T1000 (cell line): ENCODE results near the gene GBX1.

Experiments used
- DNase-seq: peaks from one replicate; lab custom pipeline; 2025; ENCODE audit warnings: mixed read lengths; lab: John Stamatoyannopoulos, UW

GBX1 gene

DNA sequence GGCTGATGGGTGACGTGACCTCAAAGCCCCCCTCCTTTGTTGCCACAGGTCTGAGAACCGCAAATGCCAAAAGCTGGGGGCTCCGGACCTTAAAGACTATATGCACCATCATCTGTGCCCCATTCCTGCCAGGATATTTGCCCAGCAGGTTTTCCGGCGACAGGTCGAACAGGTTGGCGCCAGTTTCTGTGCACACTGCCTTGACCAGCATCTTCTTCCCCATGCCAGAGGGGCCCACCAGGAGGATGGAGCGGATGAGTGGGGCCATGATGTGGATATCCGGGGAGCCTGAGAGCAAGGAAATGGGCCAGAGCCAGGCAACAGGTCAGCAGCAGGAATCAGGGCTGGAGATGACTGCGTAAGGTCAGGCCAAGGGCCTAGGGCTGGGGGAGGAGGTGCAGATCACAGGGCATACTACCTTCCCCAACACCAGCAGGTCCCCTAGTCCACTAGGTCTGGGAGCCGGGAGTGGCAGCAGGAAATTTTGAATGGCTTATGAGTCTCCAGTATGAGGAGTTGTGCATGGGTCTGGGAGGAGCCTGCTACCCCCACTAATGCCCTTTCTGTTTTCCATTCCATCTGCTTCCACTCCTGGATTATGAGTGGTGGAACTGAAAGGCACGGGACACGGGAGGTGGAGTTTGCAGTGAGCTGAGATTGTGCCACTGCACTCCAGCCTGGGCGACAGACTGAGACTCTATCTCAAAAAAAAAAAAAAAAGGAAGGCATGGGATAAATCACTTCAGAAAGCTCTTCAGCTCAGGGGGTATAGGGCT lies 25.9 kb upstream of the GBX1 start:
- DNase-seq: no peak

DNA sequence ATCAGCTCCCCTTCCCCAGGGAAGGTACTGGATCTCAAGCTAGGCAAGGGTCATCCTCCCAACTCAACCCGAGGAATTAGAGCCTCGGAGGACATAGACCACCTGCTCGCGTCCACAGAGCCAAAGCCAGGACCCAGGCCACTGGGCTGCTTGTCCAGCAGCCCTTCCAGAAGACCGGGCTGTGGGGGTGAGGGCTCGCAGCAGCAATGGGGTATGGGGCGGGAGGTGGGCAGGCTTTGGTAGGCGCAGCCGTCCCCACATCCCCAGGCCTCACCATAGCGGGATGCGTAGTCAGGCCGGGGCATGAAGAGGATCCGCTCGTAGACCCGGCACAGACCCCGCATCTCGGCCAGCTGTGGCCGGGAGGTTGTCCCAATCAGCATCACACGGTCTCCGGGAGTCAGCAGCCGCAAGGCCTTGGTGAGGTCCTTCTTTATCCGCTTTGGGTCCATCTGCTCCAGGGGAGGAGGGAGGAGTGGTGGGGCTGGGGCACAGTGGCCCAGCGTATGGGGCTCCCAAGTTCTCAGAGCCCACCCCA lies 24.6 kb upstream of the GBX1 start:
- DNase-seq: no peak

DNA sequence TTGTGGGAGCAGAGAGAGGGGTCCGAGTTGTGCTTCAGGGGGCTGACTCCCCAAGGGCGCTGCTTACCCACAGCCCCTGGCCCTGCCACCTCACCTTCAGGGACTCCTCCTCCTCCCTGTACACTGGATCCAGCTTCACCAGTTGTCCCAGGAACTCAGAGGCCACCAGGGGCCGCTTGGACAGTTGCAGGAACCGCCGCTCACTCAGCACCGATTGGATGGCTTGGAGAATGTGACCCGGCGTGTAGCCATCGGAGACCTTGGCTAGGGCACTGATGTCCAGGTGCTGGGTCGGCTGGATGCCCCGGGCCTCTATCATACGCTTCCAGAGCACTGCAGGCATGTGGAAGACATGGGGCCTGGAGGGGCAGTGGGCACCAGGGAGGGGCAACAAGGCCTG lies 24.1 kb upstream of the GBX1 start:
- no peak for DNase-seq

DNA sequence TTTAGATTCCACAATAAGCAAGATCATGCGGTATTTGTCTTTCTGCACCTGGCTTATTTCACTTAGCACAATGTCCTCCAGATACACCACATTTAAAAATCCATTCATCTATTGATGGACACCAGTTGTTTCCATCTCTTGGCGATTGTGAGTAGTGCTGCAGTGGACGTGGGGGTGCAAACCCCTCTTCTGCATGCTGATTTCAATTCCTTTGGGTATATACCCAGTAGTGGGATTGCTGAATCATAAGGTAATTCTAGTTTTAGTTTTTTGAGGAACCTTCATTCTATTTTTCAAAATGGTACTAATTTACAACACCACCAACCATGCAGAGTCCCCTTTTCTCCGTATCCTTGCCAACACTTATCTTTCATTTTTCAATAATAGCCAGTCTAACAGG lies 21.5 kb upstream of the GBX1 start:
- DNase-seq: no peak

DNA sequence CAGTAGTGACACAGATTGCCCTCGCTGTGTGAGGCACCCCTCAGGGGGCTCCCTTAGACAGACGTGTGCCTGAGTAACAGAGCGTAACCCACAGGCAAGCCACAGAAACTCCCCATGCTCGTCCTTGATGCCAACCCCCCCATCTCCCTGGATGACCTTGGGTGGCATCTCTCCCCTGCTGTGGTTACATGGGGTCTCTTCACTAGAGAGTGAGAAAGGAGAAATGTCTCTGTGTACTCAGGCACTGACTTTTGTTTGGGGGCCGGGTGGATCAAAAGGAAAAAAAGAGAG lies 20.7 kb upstream of the GBX1 start:
- DNase-seq: no peak

DNA sequence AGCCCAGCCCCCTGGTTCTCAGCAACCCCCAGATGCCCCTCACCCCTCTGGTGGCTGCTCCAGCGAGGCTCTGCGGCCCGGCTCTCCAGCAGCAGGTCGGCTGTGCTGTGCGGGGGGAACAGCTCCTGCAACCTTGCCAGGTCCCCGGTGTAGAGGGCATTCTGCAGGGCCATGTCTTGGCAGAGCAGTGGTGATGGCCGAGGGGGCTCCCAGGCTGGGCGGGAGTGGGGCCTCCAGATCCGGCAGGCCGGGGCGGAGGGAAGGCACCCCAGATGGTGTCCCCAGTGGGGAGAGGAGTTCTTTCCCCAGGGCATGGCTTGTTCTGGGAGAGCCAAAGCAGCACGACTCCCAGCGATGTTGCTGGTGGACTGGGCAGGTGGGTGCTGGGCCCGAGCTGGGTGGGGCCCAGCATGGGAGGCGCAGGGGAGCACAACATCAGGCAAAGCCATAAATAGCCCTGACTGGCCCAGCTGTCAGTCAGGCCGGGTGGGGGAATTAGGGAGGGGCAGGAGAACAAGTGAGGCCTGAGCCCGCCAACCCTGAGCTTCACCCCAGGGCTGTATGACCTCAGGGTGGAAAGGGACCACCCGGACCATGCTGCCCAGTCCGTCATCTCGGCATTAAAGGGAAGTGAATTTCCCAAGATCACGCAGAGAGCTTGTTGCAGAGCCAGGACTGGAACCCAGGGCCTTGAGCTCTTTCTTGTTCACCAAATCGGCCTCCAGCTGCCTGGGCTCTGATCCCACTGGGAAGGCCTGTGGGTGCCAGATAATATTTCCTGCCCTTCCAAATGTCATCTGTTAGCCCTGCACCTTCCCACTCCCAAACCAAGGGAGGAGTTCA lies 20.1 kb upstream of the GBX1 start:
- DNase-seq: no peak

DNA sequence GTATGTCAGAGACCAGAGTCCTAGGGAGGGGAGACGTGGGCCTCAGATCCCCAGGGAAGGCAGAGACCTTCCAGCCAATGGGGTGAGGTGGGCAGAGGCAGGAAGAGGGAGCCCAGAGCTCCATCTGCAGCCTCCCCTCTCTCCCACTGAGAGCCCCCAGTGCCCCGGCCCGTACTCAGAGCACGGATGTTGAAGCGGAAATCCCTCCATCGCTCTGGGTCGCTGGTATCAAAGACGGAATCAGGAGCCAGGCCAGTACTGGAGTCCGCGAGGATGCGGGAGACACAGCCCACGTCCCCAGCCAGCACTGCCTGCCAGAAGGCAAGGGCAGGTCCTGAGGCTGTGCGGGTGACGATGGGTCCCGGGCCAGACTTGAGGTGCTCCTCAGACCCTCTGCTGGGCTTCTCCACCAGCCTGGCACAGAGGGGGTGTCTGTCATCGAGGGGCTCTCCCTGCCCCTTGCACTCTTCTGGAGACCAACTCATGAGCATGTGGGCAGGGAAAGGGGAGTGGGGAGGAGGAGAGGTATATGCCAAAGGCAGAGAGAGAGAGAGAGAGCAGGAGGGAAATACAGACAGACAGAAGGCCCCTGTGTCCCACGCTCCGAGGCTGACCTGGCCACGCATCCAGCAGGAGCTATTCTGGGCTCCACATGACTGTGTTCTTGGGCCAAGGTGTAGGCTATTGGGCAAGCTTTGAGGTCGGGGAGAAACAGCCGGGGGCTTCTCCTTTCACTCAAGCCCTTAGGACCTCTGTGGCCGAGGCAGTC lies 19.3 kb upstream of the GBX1 start, which contains the start of gene ASB10:
TSS of gene ASB10 (minus strand) at position 611 of the 769 bp plus-strand sequence. CDS start at position 491, 120 bp downstream.
- DNase-seq: no peak

DNA sequence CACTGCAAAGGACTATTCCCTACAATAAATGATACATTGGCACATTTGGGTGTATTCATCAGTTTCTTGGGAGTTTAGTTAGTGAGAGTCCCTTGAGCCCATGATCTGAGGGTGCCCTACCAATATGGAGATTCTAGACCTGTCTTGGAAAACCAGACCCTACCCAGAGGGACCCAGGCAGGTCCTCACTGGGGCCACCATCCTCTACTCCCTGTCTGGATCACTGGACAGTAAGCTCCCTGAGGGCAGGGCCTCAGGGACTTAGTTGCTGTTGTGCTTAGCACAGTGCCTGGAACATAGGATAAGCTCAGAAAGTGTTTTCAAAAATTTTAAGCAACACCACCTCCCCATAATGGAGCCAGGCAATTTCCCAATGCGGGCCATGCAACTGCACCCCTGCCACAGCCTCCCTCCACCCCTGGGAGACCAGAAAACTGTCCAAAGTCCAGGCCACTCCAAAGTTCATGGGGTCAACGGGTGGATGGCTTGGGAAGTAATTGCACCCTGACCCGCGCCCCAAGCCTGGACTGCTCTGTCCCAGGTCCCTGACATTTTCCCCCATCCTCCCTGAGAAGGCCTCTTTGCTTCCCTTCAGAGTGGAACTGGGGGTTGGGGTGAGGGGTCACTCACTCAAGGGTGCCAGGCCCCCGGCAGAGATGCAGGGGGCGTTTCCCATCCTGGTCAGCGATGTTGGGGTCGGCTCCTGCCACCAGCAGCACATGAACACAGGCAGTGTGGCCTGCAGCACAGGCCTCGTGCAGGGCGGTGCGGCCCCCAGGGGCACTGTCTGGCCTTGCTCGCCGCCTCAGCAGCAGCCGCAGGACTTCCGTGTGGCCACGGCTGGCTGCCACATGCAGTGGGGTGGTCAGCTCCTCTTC lies 18.5 kb upstream of the GBX1 start:
- DNase-seq: no peak

DNA sequence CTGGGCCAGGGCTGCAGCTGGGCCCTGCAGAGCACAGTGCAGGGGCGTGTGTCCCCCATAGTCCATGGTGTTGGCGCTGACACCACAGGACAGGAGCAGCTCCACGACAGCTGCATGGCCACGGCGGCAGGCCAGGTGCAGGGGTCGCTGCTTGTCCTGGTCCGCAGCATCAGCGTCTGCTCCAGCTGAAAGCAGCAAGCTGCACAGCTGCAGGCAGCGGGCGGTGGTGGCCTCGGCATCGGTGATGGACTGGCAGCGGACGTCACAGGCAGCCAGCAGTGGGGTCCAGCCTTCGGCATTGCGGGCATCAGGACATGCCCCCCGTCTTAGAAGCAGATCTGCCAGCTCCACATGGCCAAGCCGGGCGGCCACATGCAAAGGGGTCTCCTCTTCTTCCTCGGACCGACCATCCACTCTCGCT lies 13.5 kb upstream of the GBX1 start:
- DNase-seq: no peak

DNA sequence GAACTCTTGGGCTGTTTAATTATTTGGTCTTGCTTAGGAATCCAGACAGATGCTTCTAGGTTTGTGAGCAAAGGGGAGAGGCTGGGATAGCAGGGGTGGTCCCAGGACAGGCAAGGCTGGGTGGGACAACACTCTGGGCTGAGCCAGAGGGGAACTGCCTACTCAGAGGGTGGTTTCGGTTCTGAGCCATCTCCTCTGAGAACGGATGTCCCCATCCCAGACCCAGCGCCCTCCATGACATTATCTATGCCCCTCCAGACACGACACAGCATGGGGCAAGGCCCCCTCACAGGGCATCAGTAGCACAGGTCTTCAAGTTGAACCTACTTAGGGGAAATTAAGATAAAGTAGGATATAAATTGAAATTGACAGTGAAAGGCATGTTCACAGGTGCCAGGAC lies 12.5 kb upstream of the GBX1 start:
- DNase-seq: no peak

DNA sequence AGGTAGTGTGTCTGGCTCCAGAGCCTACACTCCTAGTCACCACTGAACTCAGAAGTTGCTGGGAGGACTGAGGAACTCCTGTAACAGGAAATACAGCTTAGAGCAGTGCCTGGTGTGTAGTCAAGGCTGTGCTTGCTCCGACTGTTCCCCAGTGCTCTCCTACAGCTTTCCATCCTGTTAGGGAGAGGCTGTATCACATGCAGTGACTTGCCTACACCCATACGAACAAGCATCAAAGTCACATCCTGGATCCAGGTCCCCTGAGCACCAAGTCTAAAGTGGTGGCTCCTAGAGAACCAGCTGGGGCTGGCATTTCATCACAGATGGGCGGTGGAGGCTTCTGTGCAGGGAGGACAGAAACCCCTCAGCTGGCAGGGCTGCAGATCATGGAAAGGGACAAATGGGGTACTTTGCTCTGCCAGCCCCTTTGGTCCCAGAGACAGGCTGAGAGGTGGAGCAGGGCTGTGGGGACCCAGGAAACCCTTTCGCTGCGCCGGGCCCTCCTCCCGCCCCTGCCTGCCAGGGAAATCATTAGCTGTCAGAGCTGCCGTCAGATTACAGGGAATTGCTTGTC lies 11.9 kb upstream of the GBX1 start:
- DNase-seq: no peak

DNA sequence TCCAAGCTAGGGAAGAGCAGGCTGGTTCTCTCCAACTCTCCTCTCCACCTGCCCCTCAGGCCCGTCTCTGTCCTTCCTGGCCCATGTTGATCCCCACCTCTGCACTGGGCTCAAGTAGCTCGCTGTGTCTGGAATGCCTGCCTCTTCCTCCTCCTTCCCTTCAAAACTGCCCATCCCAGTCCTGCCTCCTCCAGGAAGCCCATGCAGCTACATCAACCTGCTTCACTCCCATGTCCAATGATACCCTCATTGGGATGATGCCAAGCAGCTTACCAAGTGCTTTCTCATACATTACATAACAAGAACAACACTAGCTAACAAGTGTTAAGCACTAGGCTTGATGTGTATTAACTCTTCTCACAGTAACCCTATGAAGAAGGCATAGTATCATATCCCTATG lies 11.3 kb upstream of the GBX1 start:
- no peak for DNase-seq

DNA sequence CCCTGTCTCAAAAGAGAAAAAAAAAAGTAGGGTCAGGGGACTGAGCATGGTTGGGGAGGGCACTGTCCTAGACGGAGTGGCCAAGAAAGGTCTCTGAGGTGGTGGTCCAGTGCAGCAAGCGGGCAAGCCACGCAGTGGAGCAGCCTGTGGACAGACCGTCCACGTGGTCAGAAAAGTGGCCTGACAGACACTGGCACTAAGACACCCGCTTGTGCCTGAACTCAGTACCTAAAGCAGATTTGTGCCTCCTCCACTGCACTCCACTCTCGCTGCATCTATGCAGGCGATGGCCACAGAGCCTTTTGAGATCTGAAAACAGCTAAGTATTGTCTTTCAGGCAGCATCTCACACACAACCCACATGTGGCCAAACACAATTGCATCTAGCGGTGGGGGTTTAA lies 10.7 kb upstream of the GBX1 start:
- DNase-seq: no peak

DNA sequence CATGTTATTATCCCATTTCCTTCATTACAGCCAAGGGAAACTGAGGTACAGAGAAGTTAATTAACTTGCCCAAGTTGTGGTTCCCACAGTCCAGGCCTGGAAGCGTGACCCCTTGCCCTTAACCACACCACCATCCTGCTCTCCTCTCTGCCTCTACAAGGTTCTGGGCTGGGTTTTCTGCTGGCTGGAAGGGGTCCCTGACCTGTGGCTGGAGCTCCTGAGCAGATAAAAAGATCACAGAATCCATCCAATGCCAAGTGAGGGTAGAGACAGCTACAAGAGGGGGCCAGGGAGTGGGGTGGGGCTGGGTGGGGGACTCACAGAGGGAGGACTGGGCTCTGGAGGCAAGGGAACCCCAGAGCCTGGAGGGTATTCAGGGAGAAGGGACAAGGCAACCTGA lies 9.8 kb upstream of the GBX1 start:
- DNase-seq: no peak

DNA sequence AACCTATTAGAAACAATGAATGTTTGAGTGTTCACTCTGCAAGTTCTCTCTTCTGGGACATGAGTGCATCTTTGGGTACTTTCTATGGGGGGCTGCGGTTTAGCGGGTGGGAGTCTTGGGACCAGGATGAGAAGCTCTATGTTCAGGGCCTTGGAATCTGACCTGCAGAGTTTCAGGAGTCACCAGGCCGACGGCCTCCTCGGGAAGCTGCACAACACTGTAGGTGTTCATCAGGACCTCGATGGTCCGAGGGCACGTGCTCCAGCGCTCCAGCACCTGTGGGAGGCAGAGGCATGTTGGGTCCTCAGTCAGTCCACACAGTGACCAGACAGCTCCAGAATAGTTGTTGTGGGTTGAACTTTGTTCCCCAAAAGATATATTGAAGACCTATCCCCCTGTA lies 8.9 kb upstream of the GBX1 start:
- no peak for DNase-seq

DNA sequence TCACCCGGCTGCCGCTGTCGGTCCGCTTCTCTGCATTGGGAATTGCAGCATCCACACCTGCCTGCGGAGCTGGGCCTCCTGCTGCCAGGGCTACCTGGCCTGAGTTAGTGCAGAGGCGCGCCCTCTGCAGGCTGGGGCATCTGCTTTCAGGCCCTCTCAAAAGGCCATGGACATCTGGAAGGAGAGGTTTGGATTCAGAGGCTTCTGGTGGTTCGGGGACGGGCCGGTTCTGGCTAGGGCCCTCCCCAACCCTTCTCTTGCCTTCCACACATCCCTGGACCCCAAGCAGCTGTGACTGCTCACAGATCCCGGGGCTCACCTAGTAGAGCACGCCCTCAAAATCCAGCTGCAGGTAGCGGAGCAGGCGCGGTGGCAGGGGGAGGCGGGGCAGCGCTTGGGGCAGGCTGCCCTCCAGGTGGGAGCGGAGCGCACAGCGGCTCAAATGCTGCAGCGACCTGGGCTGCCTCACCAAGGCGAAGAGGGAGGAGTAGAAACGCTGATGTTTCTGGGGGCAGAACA lies 8.4 kb upstream of the GBX1 start:
- no peak for DNase-seq

DNA sequence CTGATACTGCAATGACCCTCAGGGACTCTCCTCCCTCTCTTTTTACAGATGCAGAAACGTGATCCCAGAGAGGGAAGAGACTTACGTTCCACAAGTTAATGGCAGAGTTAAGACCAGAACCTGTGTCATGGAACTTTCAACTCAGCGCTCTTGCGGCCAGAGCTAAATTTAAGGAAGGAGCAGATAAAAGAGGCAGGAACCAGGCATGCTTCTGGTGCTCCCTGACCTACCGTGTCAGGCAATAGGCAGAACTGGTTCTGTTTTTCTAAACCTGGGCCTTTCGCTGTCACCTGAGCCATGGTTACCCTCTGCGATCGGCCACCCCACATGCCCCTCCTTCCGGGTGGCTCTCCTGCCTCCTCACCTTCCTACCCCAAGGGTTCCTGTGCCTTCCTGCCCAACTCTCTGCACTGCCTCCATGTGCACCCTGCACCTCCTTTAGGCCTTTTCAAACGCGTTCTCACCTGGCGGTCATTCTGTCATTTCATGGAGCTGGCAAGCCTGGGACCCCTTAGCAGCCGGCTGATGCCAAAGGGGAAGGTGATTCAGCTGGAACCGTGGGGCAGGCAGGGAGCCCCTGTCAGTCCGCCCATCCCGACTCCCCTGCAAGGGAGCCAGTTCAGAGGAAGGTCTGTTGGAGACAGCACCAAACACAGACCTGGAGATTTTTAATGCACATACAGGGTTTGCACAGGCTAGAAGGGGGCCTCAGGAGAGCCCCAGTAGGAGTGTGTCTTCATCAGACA lies 7.7 kb upstream of the GBX1 start:
- no peak for DNase-seq

DNA sequence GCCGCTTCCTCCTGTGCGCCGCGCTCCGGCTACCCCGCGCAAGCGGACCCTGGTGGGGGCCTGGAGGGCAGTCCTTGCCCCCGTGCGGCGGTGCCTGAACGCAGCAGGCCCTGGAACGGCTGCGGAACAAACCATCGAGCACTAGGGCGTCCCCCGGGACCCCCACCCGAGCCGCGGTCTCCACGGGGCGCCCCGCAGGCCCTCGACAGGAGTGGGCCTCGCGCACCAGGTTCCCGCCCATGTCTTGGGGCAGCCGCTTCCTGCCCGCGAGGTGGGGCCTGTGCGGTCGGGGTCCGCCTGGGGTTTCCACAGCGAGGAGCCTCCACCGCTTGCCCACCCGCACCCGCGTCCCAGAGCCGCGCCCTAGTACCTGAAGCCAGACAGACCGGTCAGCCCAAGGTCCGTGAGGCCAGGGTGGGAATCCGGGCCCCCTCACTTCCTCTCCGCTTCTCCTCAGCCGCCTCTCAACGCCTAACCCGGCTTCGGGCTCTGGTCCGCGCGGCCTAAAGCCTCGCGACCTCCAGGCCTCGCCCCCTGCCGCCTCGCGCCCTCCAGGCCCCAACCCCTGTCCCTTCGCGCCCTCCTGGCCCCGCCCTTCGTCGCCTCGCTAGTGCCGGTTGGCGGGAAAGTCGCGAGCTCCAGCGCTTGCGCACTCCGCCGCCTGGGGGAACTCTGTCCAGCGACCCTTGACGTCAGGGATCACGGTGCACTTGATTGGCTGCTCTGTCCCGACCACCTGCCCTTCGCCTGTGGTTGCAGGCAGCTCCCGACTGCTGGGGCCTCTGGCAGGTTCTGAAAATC lies 7.0 kb upstream of the GBX1 start:
- no peak for DNase-seq
